Activated CD4-positive, alpha-beta memory T cell treated with anti-CD3 and anti-CD28 coated beads, Interleukin-2, amount 10 ng/mL, durations not matched to agents 7 days and 5 days (primary cell): ENCODE measurements around the gene RHNO1. TPM values are rescaled to one million over a fixed set of nuclear protein-coding genes. Genes with fewer than 3 reads are reported as not detected.
A peak's percentile ranks its signal among the peaks of the same experiment; 100 is the strongest.
"Not testable (repeated sequence)": the region's sequence is repeated elsewhere in the genome, so short reads cannot be mapped to it uniquely, and the experiment has no call there.

Experiments used
- CTCF ChIA-PET: fragments of 350-600 bp; sonication (Branson Sonifier 250); formaldehyde crosslinking; loops from one replicate; lab custom pipeline; 2021; ENCODE audit warnings: antibody characterized with exemption, inconsistent platforms; lab: Charles Lee
- POLR2A ChIA-PET: fragments of 350-600 bp; sonication (Branson Sonifier 250); formaldehyde crosslinking; loops from one replicate; lab custom pipeline; 2021; ENCODE audit warnings: antibody characterized with exemption; lab: Charles Lee
- DNase-seq: peaks from one replicate; pipeline ENCODE4 v3.0.0-alpha.2; 2020
- H3K27ac Mint-ChIP-seq: one replicate; pipeline ENCODE4 v1.8.0; 2021; ENCODE audit warnings: mild to moderate bottlenecking, mixed read lengths
- H3K27me3 Mint-ChIP-seq: one replicate; pipeline ENCODE4 v1.8.0; 2021; ENCODE audit warnings: mixed read lengths
- H3K36me3 Mint-ChIP-seq: one replicate; pipeline ENCODE4 v1.8.0; 2021; ENCODE audit warnings: low read depth, mixed read lengths
- H3K4me1 Mint-ChIP-seq: one replicate; pipeline ENCODE4 v1.8.0; 2021; ENCODE audit warnings: mixed read lengths
- H3K4me3 Mint-ChIP-seq: one replicate; pipeline ENCODE4 v1.8.0; 2021; ENCODE audit warnings: mild to moderate bottlenecking, mixed read lengths
- H3K9me3 Mint-ChIP-seq: one replicate; pipeline ENCODE4 v1.8.0; 2021; ENCODE audit warnings: mixed read lengths
- total RNA-seq, 2 experiments: library from RNA; stranded (reverse); gene quantifications; one replicate each; pipeline ENCODE4 v1.2.3, GENCODE V29; 2021

The RHNO1 gene
- total RNA-seq, 2 experiments from 2014 or later = 65.3 to 70.6 TPM

- not testable (repeated sequence) for H3K4me3 Mint-ChIP-seq, DNase-seq, H3K4me1 Mint-ChIP-seq, H3K27ac Mint-ChIP-seq, H3K27me3 Mint-ChIP-seq, H3K9me3 Mint-ChIP-seq
- CTCF ChIA-PET = interaction anchor here (1.7 to 3.2 kb wide), 2 partner anchors 9 to 11 kb away, joined by 6 to 14 read pairs; no protein-coding TSS in a partner anchor
- peaks cover 73% of the 10 kb centered on the region for H3K36me3 Mint-ChIP-seq
- POLR2A ChIA-PET = interaction anchor here (0.6 to 1.9 kb wide), 5 partner anchors 14 to 1172 kb away, joined by 3 to 7 read pairs (median 3); partner anchors contain the start of genes FOXM1, ITFG2 and RHNO1
Measured at GRCh38 chr12:2863402-2863801, 13.6 kb upstream of the RHNO1 start.

GRCh38 chr12:2864198-2864597, 12.8 kb upstream of the RHNO1 start:
- no peak overlapping the region for H3K27ac Mint-ChIP-seq
- H3K4me1 Mint-ChIP-seq = peaks cover 17% of the 10 kb centered on the region
- ChIA-PET POLR2A (interaction anchor here (0.8 to 1.9 kb wide), 5 partner anchors 10 to 52 kb away, joined by 3 to 7 read pairs (median 3); partner anchors contain the start of genes FOXM1, ITFG2 and RHNO1), CTCF (interaction anchor here (1.7 to 3.2 kb wide), 2 partner anchors 10 kb away, joined by 6 to 14 read pairs; no protein-coding TSS in a partner anchor)
- H3K36me3 Mint-ChIP-seq = peaks cover 74% of the 10 kb centered on the region
- no peaks in the 10 kb centered on the region for H3K27me3 Mint-ChIP-seq
- H3K4me3 Mint-ChIP-seq = no peak overlapping the region
- H3K9me3 Mint-ChIP-seq = no peaks in the 10 kb centered on the region
- no peak for DNase-seq

GRCh38 chr12:2868986-2869632, 7.9 kb upstream of the RHNO1 start:
- Mint-ChIP-seq H3K4me1 (peaks cover 39% of the 10 kb centered on the region), H3K36me3 (peaks cover 64% of the 10 kb centered on the region), H3K27ac (peak overlapping the region; percentile 81)
- not testable (repeated sequence) for DNase-seq, H3K27me3 Mint-ChIP-seq, H3K9me3 Mint-ChIP-seq, H3K4me3 Mint-ChIP-seq
- CTCF ChIA-PET = interaction anchor here (0.7 to 0.9 kb wide), 2 partner anchors 9 to 16 kb away, joined by 3 to 4 read pairs; no protein-coding TSS in a partner anchor
- POLR2A ChIA-PET = interaction anchor here (2.9 kb wide), 1 partner anchor 9 kb away, joined by 37 read pairs; the partner anchor contains the start of genes FOXM1 and RHNO1

GRCh38 chr12:2876431-2877046, 484 bp upstream of the RHNO1 start:
- H3K27me3 Mint-ChIP-seq = no peaks in the 10 kb centered on the region
- no peaks in the 10 kb centered on the region for H3K9me3 Mint-ChIP-seq
- peak; percentile 54 for DNase-seq
- H3K4me3 Mint-ChIP-seq = peak overlapping the region; percentile 83
- H3K27ac Mint-ChIP-seq = peak overlapping the region; percentile 83
- H3K4me1 Mint-ChIP-seq = peaks cover 55% of the 10 kb centered on the region
- ChIA-PET CTCF (interaction anchor here (1.0 to 3.1 kb wide), 2 partner anchors 9 to 14 kb away, joined by 5 to 17 read pairs; partner anchors contain the start of gene TULP3), POLR2A (interaction anchor here (0.7 to 5.4 kb wide), 14 partner anchors 8 to 244 kb away, joined by 3 to 99 read pairs (median 10); partner anchors contain the start of genes FKBP4, ITFG2, TEX52 and TULP3)
- peaks cover 50% of the 10 kb centered on the region for H3K36me3 Mint-ChIP-seq

- Mint-ChIP-seq H3K4me3 (peak overlapping the region; percentile 83), H3K4me1 (peaks cover 56% of the 10 kb centered on the region), H3K27me3 (no peaks in the 10 kb centered on the region), H3K9me3 (no peaks in the 10 kb centered on the region), H3K36me3 (peaks cover 46% of the 10 kb centered on the region), H3K27ac (peak overlapping the region; percentile 90)
- ChIA-PET POLR2A (interaction anchor here (0.6 to 5.4 kb wide), 15 partner anchors 8 to 308 kb away, joined by 3 to 99 read pairs (median 9); partner anchors contain the start of genes ITFG2, TEX52 and TULP3), CTCF (interaction anchor here (0.7 to 3.1 kb wide), 7 partner anchors 8 to 21 kb away, joined by 3 to 17 read pairs (median 4); partner anchors contain the start of genes TEX52 and TULP3)
- DNase-seq = peak; percentile 49
Measured at GRCh38 chr12:2877953-2878732, 1.1 kb downstream of the RHNO1 start.

GRCh38 chr12:2879853-2880252, 2.8 kb downstream of the RHNO1 start:
- Mint-ChIP-seq H3K9me3 (no peaks in the 10 kb centered on the region), H3K4me1 (peaks cover 53% of the 10 kb centered on the region), H3K27ac (peak overlapping the region; percentile 90), H3K36me3 (peaks cover 45% of the 10 kb centered on the region), H3K27me3 (no peaks in the 10 kb centered on the region), H3K4me3 (peak overlapping the region; percentile 83)
- ChIA-PET CTCF (interaction anchor here (0.9 kb wide), 1 partner anchor 11 kb away, joined by 3 read pairs; the partner anchor contains the start of gene TULP3), POLR2A (interaction anchor here (1.1 to 5.4 kb wide), 4 partner anchors 11 to 188 kb away, joined by 3 to 99 read pairs (median 4); partner anchors contain the start of gene TULP3)
- DNase-seq = peak; percentile 29

GRCh38 chr12:2884810-2885209, 7.8 kb downstream of the RHNO1 start:
- H3K27ac Mint-ChIP-seq = peak overlapping the region; percentile 2
- CTCF ChIA-PET = interaction anchor here (0.7 to 2.3 kb wide), 7 partner anchors 8 to 1052 kb away, joined by 3 to 20 read pairs (median 5); partner anchors contain the start of genes FOXM1 and RHNO1
- no peaks in the 10 kb centered on the region for H3K27me3 Mint-ChIP-seq
- H3K4me3 Mint-ChIP-seq = no peak overlapping the region
- POLR2A ChIA-PET = interaction anchor here (0.6 to 2.7 kb wide), 3 partner anchors 8 to 22 kb away, joined by 3 to 21 read pairs (median 3); partner anchors contain the start of genes FOXM1 and RHNO1
- H3K9me3 Mint-ChIP-seq = no peaks in the 10 kb centered on the region
- peaks cover 52% of the 10 kb centered on the region for H3K36me3 Mint-ChIP-seq
- H3K4me1 Mint-ChIP-seq = peaks cover 50% of the 10 kb centered on the region
- no peak for DNase-seq

GRCh38 chr12:2886768-2887450, 9.9 kb downstream of the RHNO1 start:
- Mint-ChIP-seq H3K4me3 (no peak overlapping the region), H3K9me3 (no peaks in the 10 kb centered on the region), H3K27me3 (no peaks in the 10 kb centered on the region), H3K36me3 (peaks cover 50% of the 10 kb centered on the region), H3K4me1 (peaks cover 54% of the 10 kb centered on the region), H3K27ac (no peak overlapping the region)
- ChIA-PET POLR2A (interaction anchor here (2.7 kb wide), 1 partner anchor 10 kb away, joined by 21 read pairs; the partner anchor contains the start of genes FOXM1 and RHNO1), CTCF (interaction anchor here (0.7 to 2.3 kb wide), 7 partner anchors 9 to 105 kb away, joined by 3 to 20 read pairs (median 3); no protein-coding TSS in a partner anchor)
- no peak for DNase-seq

GRCh38 chr12:2890001-2890387, 13.0 kb downstream of the RHNO1 start:
- no peaks in the 10 kb centered on the region for H3K9me3 Mint-ChIP-seq
- CTCF ChIA-PET = interaction anchor here (1.0 to 1.9 kb wide), 4 partner anchors 10 to 54 kb away, joined by 3 to 17 read pairs (median 6); partner anchors contain the start of genes FOXM1 and RHNO1
- peaks cover 46% of the 10 kb centered on the region for H3K4me1 Mint-ChIP-seq
- POLR2A ChIA-PET = interaction anchor here (0.9 to 5.9 kb wide), 4 partner anchors 11 to 25 kb away, joined by 3 to 99 read pairs (median 5); partner anchors contain the start of genes FOXM1 and RHNO1
- H3K4me3 Mint-ChIP-seq = peak overlapping the region; percentile 87
- no peaks in the 10 kb centered on the region for H3K27me3 Mint-ChIP-seq
- DNase-seq = no peak
- peak overlapping the region; percentile 82 for H3K27ac Mint-ChIP-seq
- H3K36me3 Mint-ChIP-seq = peaks cover 38% of the 10 kb centered on the region

- peak within 1 kb of the TSS; percentile 82 for H3K27ac Mint-ChIP-seq
- CTCF ChIA-PET = interaction anchor here (0.8 to 1.9 kb wide), 6 partner anchors 8 to 54 kb away, joined by 3 to 17 read pairs (median 4); partner anchors contain the start of genes FOXM1 and RHNO1
- H3K9me3 Mint-ChIP-seq = no peaks in the 10 kb centered on the region
- POLR2A ChIA-PET = interaction anchor here (0.9 to 5.9 kb wide), 4 partner anchors 12 to 25 kb away, joined by 3 to 99 read pairs (median 5); partner anchors contain the start of genes FOXM1 and RHNO1
- DNase-seq = peak; percentile 98
- peak within 1 kb of the TSS; percentile 87 for H3K4me3 Mint-ChIP-seq
- H3K36me3 Mint-ChIP-seq = peaks cover 34% of the 10 kb centered on the region
- H3K27me3 Mint-ChIP-seq = no peaks in the 10 kb centered on the region
- peaks cover 42% of the 10 kb centered on the region for H3K4me1 Mint-ChIP-seq
Measured at GRCh38 chr12:2890388-2891239, 13.6 kb downstream of the RHNO1 start, which contains the start of gene TULP3. Gene TULP3, plus strand, starts transcription at chr12:2890891. Its CDS starts 57 bp downstream, at chr12:2890948.
